ENCODE data around the gene NBEAL2.

Gene NBEAL2, protein sequence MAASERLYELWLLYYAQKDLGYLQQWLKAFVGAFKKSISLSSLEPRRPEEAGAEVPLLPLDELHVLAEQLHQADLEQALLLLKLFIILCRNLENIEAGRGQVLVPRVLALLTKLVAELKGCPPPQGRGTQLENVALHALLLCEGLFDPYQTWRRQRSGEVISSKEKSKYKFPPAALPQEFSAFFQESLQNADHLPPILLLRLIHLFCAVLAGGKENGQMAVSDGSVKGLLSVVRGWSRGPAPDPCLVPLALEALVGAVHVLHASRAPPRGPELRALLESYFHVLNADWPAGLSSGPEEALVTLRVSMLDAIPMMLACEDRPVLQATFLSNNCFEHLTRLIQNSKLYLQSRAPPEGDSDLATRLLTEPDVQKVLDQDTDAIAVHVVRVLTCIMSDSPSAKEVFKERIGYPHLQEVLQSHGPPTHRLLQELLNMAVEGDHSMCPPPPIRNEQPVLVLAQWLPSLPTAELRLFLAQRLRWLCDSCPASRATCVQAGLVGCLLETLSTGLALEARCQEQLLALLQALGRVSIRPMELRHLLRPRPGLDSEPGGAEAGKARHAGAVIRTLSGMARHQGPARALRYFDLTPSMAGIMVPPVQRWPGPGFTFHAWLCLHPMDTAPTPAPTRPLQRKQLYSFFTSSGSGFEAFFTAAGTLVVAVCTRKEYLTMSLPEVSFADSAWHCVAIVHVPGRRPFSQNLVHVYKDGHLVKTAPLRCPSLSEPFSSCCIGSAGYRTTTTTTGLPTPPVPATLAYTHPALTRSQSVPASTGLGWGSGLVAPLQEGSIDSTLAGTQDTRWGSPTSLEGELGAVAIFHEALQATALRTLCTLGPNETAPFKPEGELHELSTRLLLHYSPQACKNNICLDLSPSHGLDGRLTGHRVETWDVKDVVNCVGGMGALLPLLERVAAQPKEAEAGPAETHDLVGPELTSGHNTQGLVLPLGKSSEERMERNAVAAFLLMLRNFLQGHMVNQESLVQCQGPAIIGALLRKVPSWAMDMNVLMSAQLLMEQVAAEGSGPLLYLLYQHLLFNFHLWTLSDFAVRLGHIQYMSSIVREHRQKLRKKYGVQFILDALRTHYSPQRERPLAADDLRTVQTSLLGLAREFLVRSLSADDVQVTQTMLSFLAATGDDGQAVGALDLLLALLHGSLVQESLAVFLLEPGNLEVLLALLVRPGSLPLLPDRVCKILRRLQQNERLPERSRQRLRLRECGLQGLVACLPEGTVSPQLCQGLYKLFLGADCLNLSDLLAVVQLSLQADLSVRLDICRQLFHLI (N-terminal part only)

DNA sequence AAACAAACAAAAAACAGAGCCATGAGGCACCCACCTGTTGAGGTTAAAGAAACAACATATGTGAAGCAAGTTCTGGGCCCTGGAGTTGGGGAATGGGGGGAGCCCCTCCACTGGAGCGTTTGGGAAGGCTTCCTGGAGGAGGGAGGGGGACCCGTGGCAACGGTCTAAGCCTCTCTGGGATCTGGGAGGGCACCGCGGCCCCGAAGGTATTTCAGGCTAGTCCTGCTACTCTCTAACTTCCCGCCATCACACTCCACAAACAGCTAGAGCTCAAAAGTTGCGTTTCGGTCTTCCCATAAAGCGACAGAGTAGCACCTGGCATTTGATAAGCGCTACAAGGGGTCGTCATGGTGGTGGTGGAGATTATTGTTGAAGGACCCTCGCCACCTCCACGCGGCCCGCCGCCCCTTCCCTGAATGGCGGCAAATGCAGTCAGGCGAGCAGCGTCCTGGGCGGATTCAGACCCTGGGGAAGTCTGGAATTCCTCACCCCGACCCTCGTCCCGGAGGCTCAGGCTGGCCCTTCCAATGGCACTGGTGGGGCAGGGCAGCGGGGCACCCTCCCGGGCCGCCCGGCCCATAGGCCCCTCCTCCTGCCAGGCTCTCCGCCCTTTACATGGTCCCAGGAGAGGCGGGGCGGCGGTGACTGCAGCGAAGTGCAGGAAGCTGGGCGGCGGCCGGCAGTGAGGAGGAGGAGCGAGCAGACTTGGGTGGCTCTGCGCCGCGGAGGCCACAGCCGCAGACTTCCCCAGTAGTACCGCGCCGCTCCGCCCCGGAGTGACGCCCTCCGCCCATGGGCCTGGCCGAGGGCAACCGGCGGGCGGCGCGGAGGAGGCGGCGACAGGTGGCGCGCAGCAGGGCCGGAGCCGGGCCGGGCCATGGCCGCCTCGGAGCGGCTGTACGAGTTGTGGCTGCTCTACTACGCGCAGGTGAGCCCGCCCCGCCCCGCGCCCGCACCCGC is at the start of gene NBEAL2:
TSS of gene NBEAL2 (plus strand) at position 682 of the 960 bp plus-strand sequence. CDS start at position 878, 196 bp downstream.
- peak; percentile 27 for DNase-seq

DNA sequence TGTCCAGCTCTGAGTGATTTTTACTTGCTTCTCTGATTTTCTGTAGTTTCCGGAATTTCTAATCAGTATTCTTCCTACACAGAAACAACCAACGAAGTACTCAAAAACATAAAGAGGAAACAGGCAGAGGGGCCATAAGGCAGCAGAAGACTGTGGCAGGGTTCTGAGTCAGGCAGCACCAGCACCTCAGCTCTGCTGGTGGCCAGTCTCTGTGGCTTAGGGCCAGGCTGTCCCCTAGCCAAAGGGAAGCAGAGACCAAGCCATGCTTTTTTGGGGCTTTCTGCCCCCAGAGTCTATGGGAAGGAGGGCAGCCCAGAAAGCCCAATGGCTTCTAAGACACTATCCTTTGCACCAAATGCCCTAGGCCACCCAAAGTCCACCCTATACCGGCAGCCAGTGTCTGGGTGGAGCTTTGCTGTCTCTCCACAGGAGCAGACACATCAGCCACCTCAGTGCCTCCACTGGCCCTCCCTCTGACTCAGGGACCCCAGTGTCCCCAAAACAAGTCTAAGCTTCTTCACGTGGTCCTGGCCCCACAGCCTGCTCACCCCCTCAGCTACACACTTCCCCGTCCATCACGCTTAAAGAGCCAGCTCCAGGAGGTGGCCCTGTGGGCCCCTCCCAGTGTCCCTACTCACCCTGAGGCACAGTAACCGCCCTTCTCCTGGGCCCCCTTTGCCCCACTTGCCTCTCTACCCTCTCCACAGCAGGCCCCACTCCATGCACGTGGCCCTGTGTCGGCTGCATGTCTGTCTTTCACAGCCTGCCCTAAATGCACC is 49.1 kb upstream of the NBEAL2 start:
- no peak for DNase-seq

DNA sequence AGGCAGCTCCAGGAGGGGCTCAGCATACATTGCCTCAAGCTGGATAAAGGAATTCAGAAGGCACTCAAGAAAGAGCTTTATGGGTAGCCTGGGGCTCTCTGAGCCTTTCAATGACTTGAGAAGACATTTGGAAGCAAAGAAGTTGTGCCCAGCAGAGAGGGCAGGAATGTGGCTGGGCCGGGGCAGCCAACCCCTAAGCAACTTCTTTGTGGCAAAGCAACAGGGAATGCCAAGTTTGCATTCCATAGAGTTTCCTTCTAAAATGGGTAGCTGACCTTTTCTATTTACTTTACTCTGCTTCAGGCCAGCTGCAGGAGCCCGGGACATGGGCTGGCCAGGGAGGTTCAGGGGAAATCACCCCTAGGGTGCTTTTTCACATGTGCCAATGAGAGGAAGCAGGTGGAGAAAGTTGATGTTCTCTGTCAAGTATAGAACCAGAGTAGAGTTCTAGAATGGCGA is 48.5 kb upstream of the NBEAL2 start:
- no peak for DNase-seq

DNA sequence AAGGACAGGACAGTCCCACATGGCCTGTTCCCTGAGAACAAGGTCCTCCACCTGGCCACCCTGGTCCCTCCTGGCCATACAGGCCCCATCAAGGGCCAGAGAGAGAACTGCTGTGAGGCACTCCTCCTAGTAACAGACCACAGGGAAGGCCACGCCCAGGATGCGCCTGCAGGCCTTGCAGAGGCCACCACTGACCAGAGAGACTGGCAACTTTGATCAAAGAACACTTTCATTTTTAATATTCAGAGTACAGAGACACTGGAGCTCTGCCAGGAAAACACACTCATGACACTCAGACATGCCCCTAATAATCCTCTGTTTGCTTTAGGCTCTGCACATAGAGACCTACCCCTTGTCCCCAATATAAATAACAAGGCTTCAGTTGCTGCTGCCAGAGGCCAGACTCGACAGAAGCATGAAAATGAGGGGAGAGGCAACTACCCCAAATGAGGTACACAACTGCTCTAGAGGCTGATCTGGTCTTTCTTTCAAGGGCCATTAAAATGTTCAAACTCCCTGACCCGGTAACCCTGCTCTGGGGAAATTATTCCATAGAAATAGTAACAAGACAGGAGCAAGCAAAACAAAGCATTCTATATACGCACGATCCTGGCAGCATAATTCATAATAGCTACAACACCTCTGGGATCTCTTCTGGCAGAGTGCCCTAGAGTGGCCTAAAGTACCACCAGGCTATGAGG is 47.7 kb upstream of the NBEAL2 start:
- DNase-seq: no peak

DNA sequence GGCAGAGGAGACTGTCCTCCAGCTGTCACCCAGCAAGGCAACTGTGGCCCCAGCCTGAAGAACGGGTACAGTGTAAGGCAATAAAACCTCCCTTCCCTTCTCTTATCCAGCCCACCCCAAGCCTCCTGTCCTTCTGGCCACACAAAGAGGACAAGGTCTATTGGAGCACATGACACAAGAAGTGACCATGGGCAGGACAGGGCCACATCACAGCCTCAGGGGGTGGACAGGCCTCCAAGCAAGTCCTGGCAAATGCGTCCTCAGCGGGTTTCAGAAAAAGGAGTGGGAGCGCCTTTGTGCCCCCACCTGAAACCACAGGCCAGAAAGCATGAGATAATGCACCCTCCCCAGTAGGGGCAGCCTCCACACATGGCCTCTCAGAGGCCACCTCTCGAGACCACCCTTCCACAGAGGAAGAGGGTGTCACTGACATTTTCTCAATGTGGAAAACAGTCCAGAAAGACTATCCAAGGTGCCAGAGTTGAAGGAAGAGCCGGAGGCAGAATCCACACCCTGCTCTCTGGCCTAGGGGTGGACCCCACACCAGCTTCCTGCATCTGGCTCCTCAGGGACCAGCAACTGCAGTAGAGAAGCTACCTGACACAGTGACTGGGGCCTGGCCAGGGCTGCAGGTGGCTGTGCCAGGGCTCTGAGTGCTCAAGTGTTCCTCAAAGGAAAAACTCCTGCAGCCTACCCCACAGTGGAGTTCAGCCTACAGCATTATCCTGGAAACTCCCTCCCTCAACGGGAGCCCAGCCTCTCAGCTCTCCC is 46.8 kb upstream of the NBEAL2 start:
- DNase-seq: no peak

DNA sequence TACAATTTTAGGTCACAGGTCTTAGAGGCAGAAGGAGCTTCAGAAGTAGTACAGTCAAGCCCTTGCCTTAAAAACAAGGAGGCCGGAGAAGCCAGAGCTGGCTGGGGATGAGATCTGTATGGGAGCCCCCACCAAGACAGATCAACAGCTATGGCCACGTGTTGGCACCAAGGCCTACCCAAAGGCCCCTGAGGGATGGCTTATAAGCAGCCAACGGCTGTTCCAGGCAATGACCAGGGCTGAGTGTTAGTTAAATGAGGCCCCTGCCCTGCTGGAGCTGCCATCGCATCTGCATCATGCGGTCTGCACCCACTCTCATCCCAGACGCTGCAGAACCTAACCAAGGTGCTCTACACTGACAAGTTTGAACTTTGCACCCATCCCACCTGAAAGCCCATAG is 46.2 kb upstream of the NBEAL2 start:
- no peak for DNase-seq

DNA sequence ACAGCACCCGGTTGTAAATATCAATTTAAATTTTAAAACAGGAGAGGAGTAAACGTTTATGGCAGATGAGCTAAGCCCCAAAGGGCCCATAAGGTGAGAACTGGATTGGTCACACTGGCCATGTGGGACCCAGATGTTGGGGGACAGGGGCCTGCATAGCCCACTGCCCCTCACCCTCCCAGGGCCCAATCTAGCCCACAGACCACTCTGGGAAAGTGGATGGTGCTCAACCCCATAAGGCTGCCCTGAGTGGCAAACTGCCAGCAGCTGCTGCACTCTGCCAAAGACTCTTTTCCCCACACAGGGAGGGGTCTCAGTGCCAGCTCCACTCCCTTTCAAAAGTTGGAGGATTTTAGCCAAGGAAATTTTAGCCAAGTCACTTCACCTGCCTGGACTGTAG is 45.4 kb upstream of the NBEAL2 start:
- DNase-seq: no peak

DNA sequence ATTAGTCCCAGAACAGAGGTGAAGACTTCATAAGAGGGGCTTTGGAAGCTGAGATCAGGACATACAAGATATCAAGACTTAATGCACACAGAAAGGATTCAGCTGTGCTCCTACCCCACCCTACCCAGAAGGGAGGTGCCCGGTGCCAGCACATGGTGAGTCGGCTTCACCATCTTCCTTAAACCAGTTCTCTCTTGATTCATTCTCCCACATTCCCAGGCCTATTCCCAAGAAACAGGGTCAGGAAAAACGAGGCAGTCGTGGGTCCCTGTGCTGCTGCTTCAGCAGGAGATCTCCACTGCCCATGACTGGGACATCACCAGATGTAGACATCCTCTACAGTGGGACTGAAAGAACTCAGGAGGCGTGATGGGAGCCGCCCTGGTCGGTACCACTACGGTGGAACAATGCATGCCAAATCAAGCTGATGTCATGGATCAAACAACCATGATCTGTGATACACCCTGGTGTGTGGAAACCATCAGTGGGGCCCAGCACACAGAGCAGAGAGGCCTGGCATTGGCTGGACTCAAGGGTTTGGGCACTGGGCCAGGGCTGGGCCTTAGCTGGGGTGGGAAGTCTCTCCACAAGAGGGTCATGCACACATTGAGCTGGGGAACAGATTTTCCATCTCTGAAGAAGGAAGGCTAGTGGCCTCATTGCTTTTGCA is 44.8 kb upstream of the NBEAL2 start:
- DNase-seq: no peak

DNA sequence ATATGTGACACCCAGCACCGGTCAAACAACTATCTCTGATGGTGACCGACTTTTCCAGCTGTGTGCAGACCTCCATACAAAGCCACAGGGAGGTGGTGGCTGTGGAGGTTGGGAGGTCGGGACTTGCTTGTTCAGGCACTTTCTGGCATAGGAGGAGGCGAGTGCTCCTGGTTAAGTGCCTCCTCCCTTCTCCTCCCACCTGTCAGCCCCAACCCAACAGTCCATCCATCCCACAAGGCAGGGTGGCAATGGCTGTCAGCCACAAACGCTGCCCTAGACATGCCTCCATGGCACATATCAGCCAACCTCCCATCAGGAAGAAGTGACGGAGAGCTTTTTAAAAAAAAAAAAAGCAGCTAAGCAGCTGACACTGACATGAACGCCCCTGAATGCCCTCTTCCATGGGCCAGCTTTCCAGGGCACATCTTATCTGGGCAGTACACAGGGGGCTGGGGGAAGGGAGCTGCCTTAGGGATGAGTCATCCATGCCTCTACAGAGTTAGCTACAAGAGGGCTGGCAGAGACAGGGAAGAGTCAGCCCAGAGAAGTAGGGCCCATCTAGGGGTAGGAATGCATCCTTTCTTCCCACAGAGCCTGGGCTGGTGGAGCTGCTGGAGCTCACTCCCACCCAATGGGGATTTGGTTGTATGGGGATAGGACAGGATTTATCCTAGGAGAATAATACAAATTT is 44.2 kb upstream of the NBEAL2 start:
- no peak for DNase-seq

DNA sequence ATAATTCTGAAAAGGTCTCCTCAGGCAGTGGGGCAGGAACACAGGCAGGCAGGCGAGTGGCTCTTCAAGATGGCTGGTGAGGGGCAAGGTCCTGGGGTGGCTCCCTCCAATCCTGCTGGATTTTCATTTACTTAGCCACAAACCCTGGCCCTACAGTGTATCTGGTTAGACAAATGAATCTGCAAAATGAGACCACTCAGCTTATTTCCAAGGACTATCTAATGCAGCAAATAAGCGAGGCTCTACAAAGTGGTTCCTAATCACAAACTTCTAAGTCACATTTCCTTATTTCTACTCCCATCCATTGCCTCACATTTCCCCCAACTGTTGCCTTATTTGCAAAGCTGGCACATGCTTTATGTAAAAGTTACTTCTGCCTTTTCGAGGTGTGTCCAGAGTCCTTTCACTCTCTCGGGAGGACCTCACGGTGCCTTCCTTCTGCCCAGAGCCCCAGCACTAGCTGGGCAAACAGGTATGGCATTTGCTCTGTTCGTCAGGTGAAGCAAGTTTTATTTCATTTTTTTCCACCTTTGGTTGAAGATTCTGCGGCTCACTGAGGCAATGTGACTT is 43.4 kb upstream of the NBEAL2 start:
- DNase-seq: no peak

DNA sequence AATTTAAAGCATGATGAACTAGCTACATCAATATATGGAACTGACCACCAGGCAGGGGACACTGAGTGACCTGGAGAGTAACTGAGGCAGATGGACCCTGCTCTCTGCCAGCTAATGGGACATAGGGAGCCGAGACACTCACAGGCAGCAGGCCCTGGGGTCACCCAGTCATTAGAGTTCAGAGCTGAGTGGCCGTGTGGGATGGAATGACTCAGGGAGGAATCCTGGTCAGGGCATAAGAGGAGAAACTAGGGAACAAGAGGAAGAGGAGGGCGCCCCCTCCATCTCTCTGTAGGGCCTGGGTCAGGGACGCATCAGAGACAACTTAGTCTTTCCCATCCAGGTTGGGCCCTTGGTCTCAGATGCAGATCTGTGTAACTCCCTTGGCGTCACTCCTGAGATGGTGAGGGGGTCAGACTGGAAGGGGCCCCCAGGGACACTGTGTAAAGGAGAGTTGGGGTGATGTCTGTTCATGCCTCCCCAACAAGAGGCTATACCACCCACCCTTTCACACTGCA is 42.7 kb upstream of the NBEAL2 start:
- DNase-seq: no peak

DNA sequence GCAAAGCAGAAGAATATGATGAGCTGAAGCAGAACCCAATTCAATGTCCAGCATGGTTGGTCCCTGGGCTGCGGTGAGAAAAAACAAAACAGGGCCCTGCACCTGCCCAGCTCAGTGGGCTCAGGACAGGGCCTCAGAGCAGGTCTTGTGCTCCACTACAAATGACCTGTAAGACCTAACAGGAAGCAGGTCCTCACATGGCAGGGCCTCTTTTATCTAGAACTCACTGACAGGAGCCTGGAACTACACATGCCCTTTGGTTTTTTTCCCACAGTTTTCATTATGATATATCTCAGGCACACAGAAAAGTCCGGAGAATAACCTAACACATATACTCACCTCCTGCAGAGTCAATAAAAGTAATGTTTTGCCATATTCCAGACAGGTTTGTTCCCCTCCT is 41.3 kb upstream of the NBEAL2 start:
- DNase-seq: no peak

DNA sequence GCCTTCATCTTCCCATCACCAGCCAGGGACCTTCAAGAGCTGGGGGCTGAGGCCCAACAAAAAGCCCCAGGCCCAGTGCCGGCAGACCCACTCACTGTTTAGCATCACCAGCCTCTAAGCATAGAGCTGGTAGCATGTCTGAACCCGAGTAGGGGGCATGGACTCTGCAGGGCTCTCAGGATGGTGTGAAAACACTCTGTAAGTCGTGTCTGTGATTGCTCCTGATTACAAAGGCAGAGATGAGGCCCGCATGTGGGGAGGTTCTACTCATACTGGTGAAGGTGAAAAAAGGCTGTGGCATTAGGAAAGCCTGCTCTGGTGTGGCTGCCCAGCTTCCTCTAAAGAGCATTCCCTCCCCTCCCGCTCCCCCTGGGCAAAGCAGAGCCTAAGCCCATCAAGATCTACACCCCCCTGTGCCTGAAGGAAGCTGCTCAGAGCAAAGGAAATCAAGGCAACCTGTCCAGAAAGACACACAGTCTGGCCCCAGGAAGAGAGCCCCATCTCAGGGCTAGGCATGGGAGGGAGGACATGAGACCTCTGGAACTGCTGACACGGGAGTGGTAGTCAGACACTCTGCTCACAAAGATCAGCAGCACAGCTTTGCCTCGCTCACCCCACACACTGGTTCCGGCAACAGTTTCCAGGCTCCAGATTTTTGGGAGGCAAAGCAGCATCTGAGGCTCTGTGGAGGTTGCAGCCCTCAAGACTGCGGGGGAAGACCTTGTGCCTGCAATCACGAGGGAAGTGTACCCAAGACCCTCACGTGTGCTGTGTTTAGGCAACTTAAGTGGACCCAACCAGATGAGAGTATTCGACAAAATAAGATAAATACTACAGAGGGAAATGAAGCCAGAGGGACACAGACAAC is 39.7 kb upstream of the NBEAL2 start:
- DNase-seq: no peak

DNA sequence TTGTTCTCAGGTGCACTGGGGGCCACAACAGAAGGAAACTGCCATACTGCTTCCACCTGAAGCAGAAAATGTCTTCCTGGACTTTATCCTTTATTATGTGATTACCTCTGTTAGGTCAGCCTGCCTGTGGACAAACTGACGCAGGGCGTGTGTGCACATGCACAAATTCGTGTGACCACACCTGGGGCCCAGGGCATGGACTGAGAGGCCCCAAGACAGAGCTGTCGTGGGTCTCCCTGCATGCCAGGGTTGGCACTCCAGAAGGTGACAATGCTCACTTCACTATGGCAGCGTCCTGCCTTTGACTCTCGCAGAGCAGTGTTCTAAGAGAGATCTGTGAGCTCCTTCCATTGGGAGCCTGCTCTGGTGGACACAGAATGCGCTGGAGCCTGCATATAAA is 37.4 kb upstream of the NBEAL2 start:
- no peak for DNase-seq

DNA sequence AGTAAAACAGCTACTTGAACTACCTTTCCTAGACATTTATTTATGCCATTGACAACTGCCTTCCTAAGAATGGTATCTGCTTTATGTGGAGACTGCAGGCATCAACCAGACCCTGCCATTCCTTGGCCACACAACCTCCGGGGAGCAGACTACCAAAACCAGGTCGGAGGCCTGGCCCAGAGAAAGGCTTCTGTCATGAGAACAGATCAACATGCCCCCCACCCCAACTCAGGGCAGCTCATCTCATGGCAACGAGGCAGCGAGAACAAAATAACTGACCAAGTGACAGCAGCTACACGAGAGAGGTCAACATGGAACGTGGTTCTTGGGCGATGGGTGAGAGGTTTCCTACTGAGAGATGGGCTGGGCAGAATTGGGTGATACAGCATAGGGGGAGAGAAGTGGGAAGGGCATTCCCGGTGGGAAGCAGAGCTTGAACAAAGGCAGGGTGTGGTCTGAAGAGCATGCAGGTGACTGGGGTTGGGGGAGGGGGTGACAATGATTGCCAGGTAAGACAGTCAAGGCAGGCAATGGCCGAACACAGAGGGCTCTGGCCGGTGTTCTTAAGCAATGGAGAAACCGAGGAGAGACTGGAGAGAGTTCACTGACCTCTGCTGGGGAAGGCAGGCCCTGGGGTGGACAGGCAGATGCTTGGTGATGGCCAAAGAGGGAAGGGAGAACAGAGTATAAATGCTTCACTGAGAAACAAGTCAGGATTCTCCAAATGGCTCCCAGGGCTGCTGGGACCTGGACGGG is 36.8 kb upstream of the NBEAL2 start:
- DNase-seq: no peak
